ENCODE measurements around the gene RNF182. TPM values are rescaled to one million over a fixed set of nuclear protein-coding genes. Genes with fewer than 3 reads are reported as not detected.

RNF182 gene
- total RNA-seq, 2 experiments from 2014 or later, result 0.11 to 0.20 TPM

GRCh38 chr6:14028631-14029030 is 103.9 kb downstream of the RNF182 start:
- H3K27ac Mint-ChIP-seq, result no peak overlapping the region
- no peaks in the 10 kb centered on the region for H3K9me3 ChIP-seq (ENCODE audit: control insufficient read depth in 1 of 2, insufficient read depth in 1 of 2, low read length in 2 of 2)
- no peaks in the 10 kb centered on the region for H3K4me1 Mint-ChIP-seq (ENCODE audit: low read depth)
- H3K4me3 ChIP-seq (ENCODE audit: low read length), result no peak overlapping the region
- H3K27me3 Mint-ChIP-seq, result peaks cover 38% of the 10 kb centered on the region
- ChIA-PET POLR2A (no interaction called here), CTCF (no interaction called here)
- peaks cover 7 to 14% of the 10 kb centered on the region in 2 experiments for H3K27me3 ChIP-seq (ENCODE audit: control insufficient read depth in 1 of 2, insufficient read depth in 2 of 2, low read length in 2 of 2)
- no peaks in the 10 kb centered on the region for H3K36me3 ChIP-seq (ENCODE audit: insufficient read depth, low read length)
- no peaks in the 10 kb centered on the region for H3K36me3 Mint-ChIP-seq (ENCODE audit: low read depth)
- DNase-seq (no peak), ATAC-seq (ENCODE audit: poor library complexity) (no peak)
- no peak for TF ChIP-seq CTCF (IDR thresholded peaks at IDR 0.05)
- H3K4me1 ChIP-seq (ENCODE audit: insufficient read depth, low read length), result no peaks in the 10 kb centered on the region
- H3K9me3 Mint-ChIP-seq, result no peaks in the 10 kb centered on the region
- no peak overlapping the region for H3K27ac ChIP-seq (ENCODE audit: low read depth in 1 of 2, low read length in 2 of 2)
- intact Hi-C loops (cut with DNase I, micrococcal nuclease), result no loop called here
- no peak overlapping the region for H3K4me3 Mint-ChIP-seq

GRCh38 chr6:14029605-14030004 is 104.9 kb downstream of the RNF182 start:
- Mint-ChIP-seq H3K9me3 (no peaks in the 10 kb centered on the region), H3K36me3 (ENCODE audit: low read depth) (no peaks in the 10 kb centered on the region), H3K27me3 (peaks cover 48% of the 10 kb centered on the region), H3K4me3 (no peak overlapping the region), H3K27ac (no peak overlapping the region), H3K4me1 (ENCODE audit: low read depth) (no peaks in the 10 kb centered on the region)
- Histone ChIP-seq H3K9me3 (ENCODE audit: control insufficient read depth in 1 of 2, insufficient read depth in 1 of 2, low read length in 2 of 2) (no peaks in the 10 kb centered on the region), H3K4me1 (ENCODE audit: insufficient read depth, low read length) (no peaks in the 10 kb centered on the region), H3K36me3 (ENCODE audit: insufficient read depth, low read length) (no peaks in the 10 kb centered on the region), H3K27me3 (ENCODE audit: control insufficient read depth in 1 of 2, insufficient read depth in 2 of 2, low read length in 2 of 2) (peaks cover 7 to 15% of the 10 kb centered on the region in 2 experiments), H3K4me3 (ENCODE audit: low read length) (no peak overlapping the region), H3K27ac (ENCODE audit: low read depth in 1 of 2, low read length in 2 of 2) (no peak overlapping the region)
- intact Hi-C loops (cut with DNase I, micrococcal nuclease), result no loop called here
- ChIA-PET POLR2A (no interaction called here), CTCF (no interaction called here)
- TF ChIP-seq CTCF (IDR thresholded peaks at IDR 0.05), result no peak
- no peak for DNase-seq
- no peak for ATAC-seq (ENCODE audit: poor library complexity)

Other genes starting within 250 kb of the RNF182 start
- 10 to 100 TPM; 60.8 to 62.9 TPM for gene RANBP9, start 213.1 kb upstream of the RNF182 start, total RNA-seq
- gene MCUR1, start 110.4 kb upstream of the RNF182 start, total RNA-seq, result 1 to 10 TPM; 3.2 to 4.5 TPM
- 10 to 100 TPM; 35.3 to 36.4 TPM for gene CD83, start 192.8 kb downstream of the RNF182 start, total RNA-seq

Measured in CD4-positive, alpha-beta T cell (primary cell).